Measurements from ENCODE around the gene EML4.
"Not testable (repeated sequence)": the region's sequence is repeated elsewhere in the genome, so short reads cannot be mapped to it uniquely, and the experiment has no call there.

The EML4 gene

DNA sequence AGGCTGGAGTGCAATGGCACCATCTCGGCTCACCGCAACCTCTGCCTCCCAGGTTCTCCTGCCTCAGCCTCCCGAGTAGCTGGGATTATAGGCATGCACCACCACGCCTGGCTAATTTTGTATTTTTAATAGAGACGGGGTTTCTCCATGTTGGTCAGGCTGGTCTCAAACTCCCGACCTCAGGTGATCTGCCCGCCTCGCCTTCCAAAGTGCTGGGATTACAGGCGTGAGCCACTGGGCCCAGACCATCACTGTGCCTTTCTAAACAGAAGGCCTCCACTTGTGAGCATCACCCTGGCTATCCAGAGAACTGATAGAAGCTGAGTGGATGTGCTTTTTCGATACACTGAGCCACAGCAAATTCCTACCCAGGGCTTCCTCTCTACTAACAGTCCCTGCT, 38.3 kb upstream of the EML4 start:
- not testable (repeated sequence) for H3K4me3 ChIP-seq (ENCODE audit: low read length); H3K9me3 ChIP-seq (ENCODE audit: insufficient read depth, low read depth, low read length); H3K36me3 ChIP-seq (ENCODE audit: insufficient read depth, low read length); H3K9ac ChIP-seq (ENCODE audit: low read depth, low read length); H3K27ac ChIP-seq (ENCODE audit: low read depth, low read length); H3K27me3 ChIP-seq (ENCODE audit: insufficient read depth, low read length)
- H3K4me1 ChIP-seq (ENCODE audit: insufficient read depth, low read length), result peaks cover 29% of the 10 kb centered on the region
- WGBS, result 91% methylated on average over 10 of the region's 10 CpGs

DNA sequence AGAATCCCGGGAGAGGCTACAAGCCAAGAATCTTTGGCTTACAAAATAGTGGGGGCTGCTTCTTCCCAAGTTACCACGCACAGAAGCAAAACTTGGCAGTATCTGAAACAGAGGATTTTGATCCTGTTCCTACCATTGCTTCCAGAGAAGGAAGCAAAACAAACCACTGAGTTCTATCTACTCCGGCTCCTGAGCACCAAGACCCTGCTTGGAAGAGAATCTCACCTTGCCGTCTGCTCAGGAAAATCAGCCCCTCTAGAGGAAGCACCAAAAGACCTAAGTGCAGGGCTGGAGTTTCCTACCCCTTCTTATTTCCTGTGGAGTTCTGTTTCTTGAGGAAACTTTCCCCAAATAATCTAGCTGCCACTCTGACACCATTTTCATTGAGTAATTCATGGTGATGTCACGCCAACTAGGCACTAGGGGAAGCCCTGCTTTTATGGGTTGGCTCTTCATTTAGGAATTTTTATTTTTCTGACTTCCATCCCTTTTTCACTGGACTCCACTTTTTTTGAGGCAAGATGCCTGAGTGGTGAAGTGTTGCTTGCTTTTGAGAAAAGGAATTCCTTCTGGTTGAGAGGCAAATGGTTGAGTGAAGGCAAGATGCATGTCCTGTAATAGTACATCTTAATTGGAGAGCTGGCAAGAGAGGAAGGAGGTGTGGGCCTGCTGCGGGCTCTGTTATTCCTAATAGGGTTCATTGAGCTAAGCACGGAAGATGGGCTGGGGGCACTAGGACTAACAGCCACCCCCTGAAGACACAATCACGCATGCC, 36.8 kb upstream of the EML4 start:
- peaks cover 26% of the 10 kb centered on the region for H3K4me1 ChIP-seq (ENCODE audit: insufficient read depth, low read length)
- no peaks in the 10 kb centered on the region for H3K36me3 ChIP-seq (ENCODE audit: insufficient read depth, low read length)
- no peak overlapping the region for H3K27ac ChIP-seq (ENCODE audit: low read depth, low read length)
- WGBS, result 68% methylated on average over 8 of the region's 8 CpGs
- 0 out of 2 replicates have a peak overlapping the region, but pooled peaks have one; percentile 6 for H3K9ac ChIP-seq (ENCODE audit: low read depth, low read length)
- H3K4me3 ChIP-seq (ENCODE audit: low read length), result peak overlapping the region; percentile 17
- no peaks in the 10 kb centered on the region for H3K9me3 ChIP-seq (ENCODE audit: insufficient read depth, low read depth, low read length)
- H3K27me3 ChIP-seq (ENCODE audit: insufficient read depth, low read length), result no peaks in the 10 kb centered on the region; the same call in 1 of the 2 replicates

DNA sequence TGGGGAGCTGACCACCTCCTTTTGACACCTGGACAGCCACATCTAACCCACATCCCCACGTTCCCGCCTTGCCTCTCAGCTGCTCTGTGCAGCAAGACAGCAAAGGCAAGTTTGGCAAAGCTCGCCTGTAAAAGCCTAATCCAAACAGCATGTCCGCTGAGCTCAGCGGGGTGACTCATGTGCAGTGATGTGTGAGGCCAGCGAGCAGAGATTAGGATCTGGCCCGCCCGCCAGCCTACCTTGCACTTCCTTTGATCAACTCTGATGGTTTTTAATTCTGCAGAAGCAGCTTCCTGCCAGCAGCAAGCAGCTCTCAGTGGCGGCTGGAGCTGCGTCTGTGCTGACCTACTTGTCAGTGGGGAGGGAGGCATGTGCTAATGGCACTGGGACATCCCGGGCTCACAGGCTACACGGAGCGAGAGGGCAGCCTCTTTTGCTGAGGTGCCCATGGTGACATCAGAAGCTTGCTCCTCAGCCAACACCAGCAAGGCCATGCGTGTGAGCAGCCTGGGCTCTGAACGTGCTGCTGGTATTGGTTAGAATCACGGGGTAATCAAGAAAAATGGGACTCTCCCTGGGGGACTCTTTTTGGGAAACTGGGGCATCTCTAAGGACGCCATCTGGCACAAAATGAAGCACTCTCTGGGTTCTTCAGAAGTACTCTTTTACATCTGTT, 36.0 kb upstream of the EML4 start:
- peaks cover 23% of the 10 kb centered on the region for H3K4me1 ChIP-seq (ENCODE audit: insufficient read depth, low read length)
- peak overlapping the region; percentile 17 for H3K4me3 ChIP-seq (ENCODE audit: low read length)
- H3K9me3 ChIP-seq (ENCODE audit: insufficient read depth, low read depth, low read length), result no peaks in the 10 kb centered on the region
- no peaks in the 10 kb centered on the region for H3K36me3 ChIP-seq (ENCODE audit: insufficient read depth, low read length)
- 0 out of 2 replicates have a peak overlapping the region, but pooled peaks have one; percentile 6 for H3K9ac ChIP-seq (ENCODE audit: low read depth, low read length)
- 16% methylated on average over 17 of the region's 17 CpGs for WGBS
- no peaks in the 10 kb centered on the region; the same call in 1 of the 2 replicates for H3K27me3 ChIP-seq (ENCODE audit: insufficient read depth, low read length)
- H3K27ac ChIP-seq (ENCODE audit: low read depth, low read length), result no peak overlapping the region

DNA sequence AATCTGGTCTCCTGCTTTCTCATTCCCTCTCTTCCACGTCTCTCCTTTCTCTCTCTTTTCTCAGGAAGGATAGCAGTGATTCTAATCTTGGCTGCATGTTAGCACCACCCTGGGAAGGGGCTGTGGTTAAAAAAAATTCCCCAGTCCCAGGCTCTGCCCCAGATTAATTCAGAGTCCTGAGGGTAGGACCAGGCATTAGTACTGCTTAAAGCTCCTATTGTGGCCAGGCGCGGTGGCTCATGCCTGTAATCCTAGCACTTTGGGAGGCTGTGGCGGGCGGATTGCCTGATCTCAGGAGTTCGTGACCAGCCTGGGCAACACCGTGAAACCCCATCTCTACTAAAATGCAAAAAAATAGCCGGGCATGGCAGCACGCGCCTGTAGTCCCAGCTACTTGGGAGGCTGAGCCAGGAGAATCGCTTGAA, 35.4 kb upstream of the EML4 start:
- no peaks in the 10 kb centered on the region; the same call in 1 of the 2 replicates for H3K27me3 ChIP-seq (ENCODE audit: insufficient read depth, low read length)
- no peak overlapping the region for H3K27ac ChIP-seq (ENCODE audit: low read depth, low read length)
- WGBS, result 70% methylated on average over 11 of the region's 11 CpGs
- H3K9ac ChIP-seq (ENCODE audit: low read depth, low read length), result peak overlapping the region; percentile 10; the same call in 1 of the 2 replicates
- peaks cover 21% of the 10 kb centered on the region for H3K4me1 ChIP-seq (ENCODE audit: insufficient read depth, low read length)
- no peak overlapping the region for H3K4me3 ChIP-seq (ENCODE audit: low read length)
- no peaks in the 10 kb centered on the region for H3K9me3 ChIP-seq (ENCODE audit: insufficient read depth, low read depth, low read length)
- no peaks in the 10 kb centered on the region for H3K36me3 ChIP-seq (ENCODE audit: insufficient read depth, low read length)

DNA sequence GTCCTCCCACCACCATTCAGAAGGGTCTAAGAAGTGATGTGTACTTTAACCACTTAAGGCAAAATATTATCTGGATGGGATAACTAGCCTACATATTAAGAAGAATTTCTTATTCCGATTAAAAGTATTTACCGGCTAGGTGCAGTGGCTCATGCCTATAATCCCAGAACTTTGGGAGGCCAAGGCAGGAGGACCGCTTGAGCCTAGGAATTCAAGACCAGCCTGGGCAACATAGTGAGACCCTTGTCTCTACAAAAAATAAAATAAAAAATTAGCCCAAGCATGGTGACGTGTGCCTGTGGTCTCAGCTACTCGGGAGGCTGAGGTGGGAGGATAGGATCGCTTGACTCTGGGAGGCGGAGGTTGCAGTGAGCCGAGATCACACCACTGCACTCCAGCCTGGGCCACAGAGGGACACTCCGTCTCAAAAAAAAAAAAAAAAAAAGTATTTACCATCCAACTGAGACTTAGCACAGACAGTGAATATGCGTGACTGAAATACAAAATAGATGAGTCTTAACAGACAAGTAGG, 34.7 kb upstream of the EML4 start:
- H3K4me1 ChIP-seq (ENCODE audit: insufficient read depth, low read length), result peaks cover 21% of the 10 kb centered on the region

DNA sequence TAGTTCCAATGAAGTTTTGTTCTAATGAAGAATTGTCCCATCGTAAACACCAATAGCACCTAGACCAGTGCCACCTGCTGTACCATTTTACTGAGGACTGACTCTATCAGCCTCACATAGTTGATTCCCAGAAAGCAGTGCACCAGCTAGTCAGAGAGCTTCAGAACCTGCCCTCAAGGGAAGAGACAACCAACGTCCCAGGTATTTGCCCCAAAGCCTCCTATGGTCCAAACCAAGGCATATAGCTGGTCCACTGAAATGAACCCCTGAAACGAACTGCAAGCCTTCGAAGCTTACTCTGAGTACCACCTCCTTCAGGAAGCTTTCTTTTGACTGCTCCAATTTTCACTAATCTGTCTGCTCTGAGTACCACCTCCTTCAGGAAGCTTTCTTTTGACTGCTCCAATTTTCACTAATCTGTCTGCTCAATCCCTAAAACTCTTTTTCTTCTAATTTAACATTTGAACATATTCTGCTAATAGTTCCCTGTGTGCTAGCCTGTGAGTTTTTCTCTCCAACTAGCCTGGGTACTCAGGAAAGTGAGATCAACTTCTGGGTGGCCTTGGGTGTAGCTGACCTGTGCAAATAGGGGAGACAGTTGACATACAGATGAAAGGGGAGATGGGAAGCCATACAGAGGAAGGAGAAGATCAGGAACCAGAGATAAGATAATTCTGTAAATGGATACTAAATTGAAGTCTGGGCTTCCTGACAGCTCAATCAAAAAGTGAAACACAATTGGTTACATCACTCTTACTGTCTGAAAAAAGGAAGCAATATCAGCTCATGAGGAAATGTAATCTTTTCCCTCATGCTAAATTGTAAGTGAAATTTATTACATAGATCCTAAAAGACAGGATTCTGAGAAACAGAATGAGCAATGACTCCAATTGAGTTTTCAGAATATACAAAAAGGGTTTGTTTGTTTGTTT, 33.5 kb upstream of the EML4 start:
- no peaks in the 10 kb centered on the region for H3K36me3 ChIP-seq (ENCODE audit: insufficient read depth, low read length)
- H3K9ac ChIP-seq (ENCODE audit: low read depth, low read length), result no peak overlapping the region
- WGBS, result 81% methylated on average over 4 of the region's 4 CpGs
- H3K9me3 ChIP-seq (ENCODE audit: insufficient read depth, low read depth, low read length), result no peaks in the 10 kb centered on the region
- peaks cover 21% of the 10 kb centered on the region for H3K4me1 ChIP-seq (ENCODE audit: insufficient read depth, low read length)
- no peak overlapping the region for H3K27ac ChIP-seq (ENCODE audit: low read depth, low read length)
- no peak overlapping the region for H3K4me3 ChIP-seq (ENCODE audit: low read length)
- H3K27me3 ChIP-seq (ENCODE audit: insufficient read depth, low read length), result no peaks in the 10 kb centered on the region; the same call in 1 of the 2 replicates

More for the DNA sequence above, 34.7 kb upstream of the EML4 start:
- H3K36me3 ChIP-seq (ENCODE audit: insufficient read depth, low read length); H3K27me3 ChIP-seq (ENCODE audit: insufficient read depth, low read length); H3K9me3 ChIP-seq (ENCODE audit: insufficient read depth, low read depth, low read length); H3K9ac ChIP-seq (ENCODE audit: low read depth, low read length); H3K4me3 ChIP-seq (ENCODE audit: low read length); H3K27ac ChIP-seq (ENCODE audit: low read depth, low read length): not testable (repeated sequence)
- 81% methylated on average over 9 of the region's 10 CpGs for WGBS

DNA sequence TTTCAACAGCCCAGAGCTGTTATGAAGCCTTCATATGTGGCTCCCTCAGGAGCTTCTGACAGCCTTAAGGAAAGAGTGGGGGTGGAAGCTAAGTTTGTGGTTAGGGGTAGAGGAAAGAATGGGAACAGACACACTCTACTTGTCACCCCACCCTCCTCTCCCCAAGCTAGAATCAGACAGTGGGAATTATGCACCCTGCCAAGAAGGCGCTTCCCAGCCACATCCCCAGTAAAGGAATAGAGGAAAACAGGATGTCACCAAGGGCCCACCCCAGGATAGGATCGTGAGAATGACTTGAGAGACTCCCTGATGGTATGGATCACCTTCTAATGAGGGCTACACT, 32.4 kb upstream of the EML4 start:
- Histone ChIP-seq H3K27me3 (ENCODE audit: insufficient read depth, low read length) (no peaks in the 10 kb centered on the region; the same call in 1 of the 2 replicates), H3K9ac (ENCODE audit: low read depth, low read length) (no peak overlapping the region), H3K9me3 (ENCODE audit: insufficient read depth, low read depth, low read length) (no peaks in the 10 kb centered on the region), H3K27ac (ENCODE audit: low read depth, low read length) (no peak overlapping the region), H3K4me1 (ENCODE audit: insufficient read depth, low read length) (peaks cover 28% of the 10 kb centered on the region), H3K4me3 (ENCODE audit: low read length) (no peak overlapping the region), H3K36me3 (ENCODE audit: insufficient read depth, low read length) (no peaks in the 10 kb centered on the region)
- WGBS, result 74% methylated on average over 2 of the region's 2 CpGs

DNA sequence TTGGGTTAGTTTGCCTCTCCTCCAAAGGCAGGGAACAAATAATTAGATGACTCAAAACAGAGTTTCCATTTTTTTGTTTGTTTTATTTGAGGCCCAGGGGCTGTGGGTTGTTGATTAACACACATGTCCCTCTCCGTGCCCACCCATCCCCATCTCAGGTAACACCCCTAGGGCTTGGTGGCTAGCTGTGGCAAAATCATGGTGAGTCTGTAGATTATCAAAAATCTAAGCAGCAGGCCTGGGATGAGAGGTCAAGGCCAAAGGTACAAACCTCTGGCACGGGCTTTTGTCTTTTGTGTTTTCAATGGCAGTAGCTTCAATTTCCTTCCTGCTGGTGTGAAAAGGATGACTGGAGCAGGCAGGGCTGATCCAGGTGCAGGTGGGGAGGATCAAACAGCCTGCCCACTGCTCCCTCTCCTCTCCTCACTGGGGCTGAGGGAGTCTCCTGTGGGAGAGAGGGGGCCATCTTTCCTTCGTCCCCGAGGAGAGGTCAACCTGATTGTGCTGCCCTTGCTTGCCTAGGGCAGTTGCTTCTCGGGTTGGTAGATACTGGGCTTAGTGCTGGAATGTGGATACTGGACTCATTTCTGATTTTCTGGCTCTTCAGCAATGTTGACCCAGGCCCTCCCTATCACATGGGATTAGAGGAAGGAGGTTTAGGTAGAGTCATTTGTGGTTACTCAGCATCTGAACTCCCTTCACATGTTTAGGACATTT, 31.9 kb upstream of the EML4 start:
- H3K36me3 ChIP-seq (ENCODE audit: insufficient read depth, low read length), result no peaks in the 10 kb centered on the region
- WGBS, result 78% methylated on average over 4 of the region's 5 CpGs
- no peak overlapping the region for H3K27ac ChIP-seq (ENCODE audit: low read depth, low read length)
- H3K9me3 ChIP-seq (ENCODE audit: insufficient read depth, low read depth, low read length), result no peaks in the 10 kb centered on the region
- peaks cover 28% of the 10 kb centered on the region for H3K4me1 ChIP-seq (ENCODE audit: insufficient read depth, low read length)
- no peak overlapping the region for H3K4me3 ChIP-seq (ENCODE audit: low read length)
- H3K27me3 ChIP-seq (ENCODE audit: insufficient read depth, low read length), result no peaks in the 10 kb centered on the region
- no peak overlapping the region for H3K9ac ChIP-seq (ENCODE audit: low read depth, low read length)

DNA sequence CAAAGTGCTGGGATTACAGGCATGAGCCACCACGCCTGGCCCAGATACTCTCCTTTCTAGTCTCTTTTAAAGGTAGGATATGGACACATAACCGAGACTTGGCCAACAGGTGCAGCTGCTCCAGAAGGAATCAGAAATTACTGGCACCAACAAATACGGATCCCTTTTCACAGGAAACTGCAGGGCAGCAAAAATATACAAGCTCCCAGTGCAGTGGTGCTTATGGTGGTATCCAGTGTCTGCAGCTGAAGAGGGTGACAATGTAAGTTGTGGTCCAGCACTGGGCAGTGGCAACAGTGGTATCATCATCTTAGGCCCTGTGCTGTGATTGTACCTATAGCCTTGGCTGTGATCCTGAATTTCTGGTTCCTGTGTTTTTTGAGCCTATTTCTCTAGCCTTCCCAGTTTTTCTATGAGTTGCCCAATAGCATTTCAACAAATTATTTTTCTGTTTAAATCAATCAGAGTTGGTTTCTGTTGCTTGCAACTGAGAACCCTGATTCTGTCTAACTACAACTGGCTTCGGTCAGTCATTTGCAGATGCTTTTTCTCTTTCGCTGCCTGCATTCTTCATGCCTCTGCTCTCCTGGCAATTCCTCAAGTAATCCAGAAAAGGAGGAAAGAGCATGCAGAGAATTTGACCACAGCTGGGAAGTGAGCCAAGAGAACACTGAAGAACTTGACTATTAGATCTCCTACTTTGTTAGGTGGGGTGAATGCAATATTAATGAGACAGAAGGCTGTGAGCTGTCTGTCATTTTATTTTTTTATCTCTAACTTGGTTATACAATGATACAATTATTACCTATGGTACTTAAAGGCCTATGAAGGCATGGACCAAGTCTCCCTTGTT, 30.8 kb upstream of the EML4 start:
- Histone ChIP-seq H3K27me3 (ENCODE audit: insufficient read depth, low read length) (no peaks in the 10 kb centered on the region), H3K9ac (ENCODE audit: low read depth, low read length) (no peak overlapping the region), H3K9me3 (ENCODE audit: insufficient read depth, low read depth, low read length) (no peaks in the 10 kb centered on the region), H3K4me3 (ENCODE audit: low read length) (no peak overlapping the region), H3K36me3 (ENCODE audit: insufficient read depth, low read length) (no peaks in the 10 kb centered on the region), H3K4me1 (ENCODE audit: insufficient read depth, low read length) (peaks cover 27% of the 10 kb centered on the region), H3K27ac (ENCODE audit: low read depth, low read length) (no peak overlapping the region)
- 94% methylated on average over 5 of the region's 5 CpGs for WGBS

DNA sequence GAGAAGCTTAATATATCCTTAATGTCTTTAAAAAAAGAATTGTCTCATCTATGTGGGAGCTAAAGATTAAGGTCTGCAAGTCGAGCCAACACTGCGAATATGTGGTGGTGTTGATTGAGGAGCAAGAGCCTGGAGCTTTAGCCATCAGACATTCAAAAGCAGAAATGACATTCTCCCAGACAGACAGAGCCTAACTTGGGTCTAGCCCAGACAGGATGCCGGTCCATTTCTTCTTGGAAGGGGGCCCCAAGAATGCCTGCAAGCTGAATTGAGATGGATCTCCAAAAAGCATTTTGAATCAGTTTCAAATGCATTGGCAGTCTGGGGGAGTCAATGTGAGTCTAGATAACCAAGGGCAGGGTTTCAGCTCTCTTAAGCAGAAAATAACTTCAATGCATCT, 30.1 kb upstream of the EML4 start:
- Histone ChIP-seq H3K27me3 (ENCODE audit: insufficient read depth, low read length) (no peaks in the 10 kb centered on the region), H3K9me3 (ENCODE audit: insufficient read depth, low read depth, low read length) (no peaks in the 10 kb centered on the region), H3K4me3 (ENCODE audit: low read length) (no peak overlapping the region), H3K27ac (ENCODE audit: low read depth, low read length) (no peak overlapping the region), H3K9ac (ENCODE audit: low read depth, low read length) (no peak overlapping the region), H3K36me3 (ENCODE audit: insufficient read depth, low read length) (no peaks in the 10 kb centered on the region), H3K4me1 (ENCODE audit: insufficient read depth, low read length) (peaks cover 23% of the 10 kb centered on the region)
- 86% methylated on average over 3 of the region's 3 CpGs for WGBS

All from HUES64 (cell line).